OCI-LY3 (cell line): Measurements from ENCODE around the gene IMPG1.
A peak's percentile ranks its signal among the peaks of the same experiment; 100 is the strongest.

Experiments
- H2AFZ ChIP-seq: fragments of 200-600, 300-600 bp; shearing (Covaris generic); 2 replicates; pipeline ENCODE4 v1.6.0; 2014; ENCODE audit warnings: antibody characterized with exemption, low read depth, low read length
- H3K27ac ChIP-seq: fragments of 200-600, 300-600 bp; sonication (generic); 2 replicates; pipeline ENCODE4 v1.5.1; 2014; ENCODE audit warnings: mild to moderate bottlenecking, low read length, moderate library complexity, mixed read lengths
- H3K27me3 ChIP-seq: fragments of 200-600, 300-600 bp; sonication (generic); 2 replicates; pipeline ENCODE4 v1.6.1; 2014; ENCODE audit warnings: low read depth, low read length, mixed read lengths
- H3K36me3 ChIP-seq: fragments of 200-600, 300-600 bp; sonication (generic); replicated peaks from 2 replicates; pipeline ENCODE3; 2014; ENCODE audit warnings: low read depth, low read length, mixed read lengths
- H3K4me1 ChIP-seq: fragments of 300-600, 200-600 bp; sonication (generic); 2 replicates; pipeline ENCODE4 v1.6.1; 2014; ENCODE audit warnings: low read length, mixed read lengths
- H3K4me2 ChIP-seq: fragments of 200-600, 300-600 bp; sonication (generic); 2 replicates; pipeline ENCODE4 v1.6.1; 2014; ENCODE audit warnings: low read length, mixed read lengths
- H3K4me3 ChIP-seq: fragments of 300-600, 200-600 bp; sonication (generic); 2 replicates; pipeline ENCODE4 v1.5.1; 2014; ENCODE audit warnings: antibody characterized with exemption, mild to moderate bottlenecking, low read length, moderate library complexity
- H3K79me2 ChIP-seq: fragments of 300-600, 200-600 bp; shearing (Covaris generic); 2 replicates; pipeline ENCODE4 v1.6.1; 2014; ENCODE audit warnings: mild to moderate bottlenecking, low read length, mixed read lengths
- H3K9ac ChIP-seq: fragments of 300-600, 200-600 bp; shearing (Covaris generic); 2 replicates; pipeline ENCODE4 v1.6.0; 2014; ENCODE audit warnings: mild to moderate bottlenecking, low read length, moderate library complexity
- H3K9me3 ChIP-seq: fragments of 200-600, 300-600 bp; shearing (Covaris generic); 2 replicates; pipeline ENCODE4 v1.6.1; 2014; ENCODE audit warnings: low read length, mixed read lengths; ENCODE audit not compliant: insufficient read depth
- H4K20me1 ChIP-seq: fragments of 200-600, 300-600 bp; sonication (generic); 2 replicates; pipeline ENCODE4 v1.6.1; 2016; ENCODE audit warnings: low read length, mixed read lengths; ENCODE audit not compliant: insufficient read depth
- EZH2phosphoT487 ChIP-seq: fragments of 200-600 bp; shearing (Covaris generic); IDR thresholded peaks from 2 replicates; pipeline ENCODE4 v1.6.1; 2018; ENCODE audit warnings: antibody characterized with exemption, mixed run types, low read depth
- TF ChIP-seq, protein P1 (sequence below): fragments of 200-600, 300-600 bp; sonication (generic); IDR thresholded peaks from 2 replicates; pipeline ENCODE4 v1.5.1; 2014; ENCODE audit warnings: antibody characterized with exemption, low read length, low read depth

Gene IMPG1

DNA sequence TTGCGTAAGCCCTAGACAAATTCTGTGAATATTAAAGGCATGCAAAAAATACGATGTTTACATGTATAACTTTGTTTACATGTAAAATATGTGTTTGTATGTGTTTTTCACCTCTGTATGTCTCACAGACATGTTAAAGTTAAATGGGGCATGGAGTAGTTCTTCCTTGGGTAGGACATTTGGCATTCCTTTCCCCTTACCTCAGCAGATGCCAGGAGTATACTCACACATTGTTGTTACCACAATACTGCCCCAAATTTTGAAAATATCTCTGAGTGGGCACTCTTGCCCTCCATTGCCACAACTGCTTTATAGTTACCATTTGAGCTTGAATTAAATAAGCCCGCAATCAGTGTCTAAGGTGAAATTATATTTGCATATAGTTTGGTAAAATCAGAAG lies 175.9 kb downstream of the IMPG1 start:
- H3K4me1 ChIP-seq = peaks cover 16% of the 10 kb centered on the region
- H3K9me3 ChIP-seq = no peaks in the 10 kb centered on the region
- TF ChIP-seq, protein P1, sequence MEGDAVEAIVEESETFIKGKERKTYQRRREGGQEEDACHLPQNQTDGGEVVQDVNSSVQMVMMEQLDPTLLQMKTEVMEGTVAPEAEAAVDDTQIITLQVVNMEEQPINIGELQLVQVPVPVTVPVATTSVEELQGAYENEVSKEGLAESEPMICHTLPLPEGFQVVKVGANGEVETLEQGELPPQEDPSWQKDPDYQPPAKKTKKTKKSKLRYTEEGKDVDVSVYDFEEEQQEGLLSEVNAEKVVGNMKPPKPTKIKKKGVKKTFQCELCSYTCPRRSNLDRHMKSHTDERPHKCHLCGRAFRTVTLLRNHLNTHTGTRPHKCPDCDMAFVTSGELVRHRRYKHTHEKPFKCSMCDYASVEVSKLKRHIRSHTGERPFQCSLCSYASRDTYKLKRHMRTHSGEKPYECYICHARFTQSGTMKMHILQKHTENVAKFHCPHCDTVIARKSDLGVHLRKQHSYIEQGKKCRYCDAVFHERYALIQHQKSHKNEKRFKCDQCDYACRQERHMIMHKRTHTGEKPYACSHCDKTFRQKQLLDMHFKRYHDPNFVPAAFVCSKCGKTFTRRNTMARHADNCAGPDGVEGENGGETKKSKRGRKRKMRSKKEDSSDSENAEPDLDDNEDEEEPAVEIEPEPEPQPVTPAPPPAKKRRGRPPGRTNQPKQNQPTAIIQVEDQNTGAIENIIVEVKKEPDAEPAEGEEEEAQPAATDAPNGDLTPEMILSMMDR = no peak
- TF ChIP-seq EZH2phosphoT487 = no peak
- no peak overlapping the region for H3K4me3 ChIP-seq
- no peak overlapping the region for H3K9ac ChIP-seq
- no peak overlapping the region for H3K27ac ChIP-seq
- H3K79me2 ChIP-seq = no peaks in the 10 kb centered on the region
- no peaks in the 10 kb centered on the region for H3K27me3 ChIP-seq
- H3K36me3 ChIP-seq = no peaks in the 10 kb centered on the region
- H3K4me2 ChIP-seq = no peak overlapping the region
- H4K20me1 ChIP-seq = no peaks in the 10 kb centered on the region
- H2AFZ ChIP-seq = no peak overlapping the region

DNA sequence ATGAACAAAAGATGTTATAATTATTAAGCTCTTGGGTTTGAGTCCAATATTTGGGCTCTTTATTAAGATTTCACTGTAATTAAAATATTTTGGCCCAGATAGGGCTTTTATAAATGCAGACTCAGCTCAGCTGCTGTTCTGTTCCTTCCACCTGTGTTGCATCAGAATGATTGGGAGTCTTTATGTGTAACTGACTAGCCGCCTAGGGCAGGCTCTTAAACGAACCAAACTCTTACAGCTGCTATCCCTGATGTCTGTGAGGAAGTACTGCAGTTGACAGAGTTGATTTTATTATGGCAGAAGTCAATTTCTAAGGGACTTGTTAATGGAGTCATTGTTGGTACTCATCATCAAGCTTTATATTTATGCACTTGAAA lies 178.7 kb downstream of the IMPG1 start:
- Histone ChIP-seq H3K27ac (no peak overlapping the region), H4K20me1 (no peaks in the 10 kb centered on the region), H3K9me3 (no peaks in the 10 kb centered on the region), H3K27me3 (no peaks in the 10 kb centered on the region), H3K36me3 (no peaks in the 10 kb centered on the region), H2AFZ (no peak overlapping the region), H3K4me2 (peak overlapping the region; percentile 45; the same call in 1 of the 2 replicates), H3K79me2 (no peaks in the 10 kb centered on the region), H3K4me3 (no peak overlapping the region), H3K9ac (no peak overlapping the region), H3K4me1 (peaks cover 13% of the 10 kb centered on the region)
- TF ChIP-seq, protein P1 = no peak
- no peak for TF ChIP-seq EZH2phosphoT487

DNA sequence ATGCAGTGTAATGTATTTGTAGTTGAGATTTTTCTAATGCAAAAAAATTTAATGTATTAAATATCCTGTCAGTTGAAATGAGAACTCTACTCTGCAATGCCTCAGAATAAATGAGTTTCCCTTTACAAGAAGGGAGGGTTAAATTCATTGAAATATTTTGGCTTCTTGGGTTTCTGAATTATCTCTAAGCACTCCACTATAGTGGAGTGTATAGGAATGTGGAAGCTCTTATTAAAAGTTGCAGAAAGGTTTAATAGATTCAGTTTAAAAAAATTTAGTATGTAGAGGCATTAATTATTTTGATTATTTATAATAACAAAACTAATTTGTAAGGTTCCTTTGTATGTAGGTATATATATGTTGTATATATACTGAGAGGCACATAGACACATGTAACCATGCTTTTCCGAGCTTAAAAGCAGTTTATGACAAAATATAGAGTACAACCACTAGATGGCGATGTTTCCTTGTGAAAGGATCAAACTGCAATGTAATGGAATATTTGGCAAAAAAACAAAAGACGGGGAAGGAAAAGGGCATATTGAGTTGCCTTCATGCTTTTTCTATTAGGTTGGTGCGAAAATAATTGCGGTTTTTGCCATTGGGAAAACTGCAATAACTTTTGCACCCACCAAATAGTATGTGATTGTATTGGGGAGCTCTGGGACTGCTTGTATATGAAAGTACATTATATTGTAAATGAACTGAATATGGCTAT lies 179.2 kb downstream of the IMPG1 start:
- Histone ChIP-seq H3K9me3 (no peaks in the 10 kb centered on the region), H3K9ac (no peak overlapping the region), H3K4me3 (no peak overlapping the region), H3K27me3 (no peaks in the 10 kb centered on the region), H3K4me2 (peak overlapping the region; percentile 45), H3K4me1 (peaks cover 8% of the 10 kb centered on the region), H3K79me2 (no peaks in the 10 kb centered on the region), H3K36me3 (no peaks in the 10 kb centered on the region), H3K27ac (no peak overlapping the region), H2AFZ (no peak overlapping the region), H4K20me1 (no peaks in the 10 kb centered on the region)
- TF ChIP-seq EZH2phosphoT487 = no peak
- TF ChIP-seq, protein P1 = peak; percentile 94

DNA sequence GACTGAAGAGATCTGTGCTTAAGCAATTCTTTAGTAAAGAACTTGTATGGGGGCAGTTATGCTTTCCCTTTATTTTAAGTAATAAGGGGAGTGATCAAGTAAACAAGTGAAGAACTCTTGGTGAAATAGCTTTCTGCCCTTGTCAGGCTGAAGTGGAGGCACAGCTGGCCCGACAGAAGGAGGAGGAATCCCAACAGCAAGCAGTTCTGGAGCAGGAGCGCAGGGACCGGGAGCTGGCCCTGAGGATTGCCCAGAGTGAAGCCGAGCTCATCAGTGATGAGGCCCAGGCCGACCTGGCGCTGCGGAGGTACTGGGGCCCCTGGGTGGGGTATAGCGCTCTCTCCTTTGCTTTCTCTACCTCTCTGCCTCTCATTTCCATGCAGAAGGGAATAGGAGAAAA lies 180.1 kb downstream of the IMPG1 start:
- H2AFZ ChIP-seq = no peak overlapping the region
- H3K9ac ChIP-seq = no peak overlapping the region
- no peak overlapping the region for H3K4me2 ChIP-seq
- H3K4me3 ChIP-seq = no peak overlapping the region
- TF ChIP-seq, protein P1 = no peak
- no peak for TF ChIP-seq EZH2phosphoT487
- no peaks in the 10 kb centered on the region for H4K20me1 ChIP-seq
- H3K9me3 ChIP-seq = no peaks in the 10 kb centered on the region
- H3K79me2 ChIP-seq = no peaks in the 10 kb centered on the region
- H3K27me3 ChIP-seq = no peaks in the 10 kb centered on the region
- H3K4me1 ChIP-seq = peaks cover 8% of the 10 kb centered on the region
- no peak overlapping the region for H3K27ac ChIP-seq
- H3K36me3 ChIP-seq = no peaks in the 10 kb centered on the region
